ENCODE measurements around the gene PPP1R10.

Gene PPP1R10

DNA sequence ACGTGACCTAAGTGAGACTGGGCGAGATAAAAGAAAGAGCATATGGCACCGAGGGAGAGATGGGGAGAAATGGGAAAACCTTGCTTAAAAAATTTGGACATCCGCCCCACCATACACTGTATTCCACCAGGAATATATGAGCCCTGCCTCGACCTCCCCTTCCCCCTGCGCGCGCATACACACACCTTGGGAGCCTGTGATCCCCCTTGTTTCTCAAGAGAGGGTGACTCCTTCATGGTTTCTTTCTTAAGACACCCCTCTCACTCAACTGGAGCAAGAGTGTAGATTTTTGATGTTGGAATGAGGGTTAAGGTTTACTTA lies 45.3 kb downstream of the PPP1R10 start:
- Histone ChIP-seq H3K4me3 (ENCODE audit: control insufficient read depth in 1 of 7, extremely low read depth in 1 of 7, insufficient read depth in 4 of 7, low read depth in 2 of 7, low read length in 6 of 7) (peak overlapping the region; percentile 83 to 97 (median 95)), H3K36me3 (ENCODE audit: control insufficient read depth in 4 of 4, insufficient read depth in 4 of 4, low read length in 3 of 4) (peaks cover 0 to 26% (median 8%) of the 10 kb centered on the region in 4 experiments), H3K27me3 (replicated peaks in 2 of 5; ENCODE audit: control insufficient read depth in 4 of 5, insufficient read depth in 5 of 5, low read length in 4 of 5) (no peaks in the 10 kb centered on the region), H3K9me3 (ENCODE audit: control extremely low read depth in 1 of 5, control insufficient read depth in 4 of 5, insufficient read depth in 2 of 5, low read depth in 1 of 5, low read length in 4 of 5) (no peaks in the 10 kb centered on the region), H3K4me1 (ENCODE audit: control extremely low read depth in 1 of 4, control insufficient read depth in 4 of 4, insufficient read depth in 4 of 4, low read length in 3 of 4) (peaks cover 11 to 36% (median 26%) of the 10 kb centered on the region in 4 experiments), H3K27ac (ENCODE audit: insufficient read depth in 1 of 2, low read depth in 1 of 2, low read length in 2 of 2, poor library complexity in 1 of 2, severe bottlenecking in 2 of 2) (peak overlapping the region; percentile 92 to 95)
- no peak for DNase-seq
- WGBS (ENCODE audit: insufficient coverage): 0% methylated on average over 1 of the region's 8 CpGs
- POLR2A ChIA-PET: interaction anchor here (1.7 to 2.1 kb wide), 2 partner anchors 16 to 43 kb away, joined by 6 to 8 read pairs; partner anchors contain the start of gene GNL1
- CTCF ChIA-PET: interaction anchor here (1.6 to 2.3 kb wide), 3 partner anchors 15 to 119 kb away, joined by 3 to 10 read pairs (median 8); partner anchors contain the start of genes GNL1 and PRR3

DNA sequence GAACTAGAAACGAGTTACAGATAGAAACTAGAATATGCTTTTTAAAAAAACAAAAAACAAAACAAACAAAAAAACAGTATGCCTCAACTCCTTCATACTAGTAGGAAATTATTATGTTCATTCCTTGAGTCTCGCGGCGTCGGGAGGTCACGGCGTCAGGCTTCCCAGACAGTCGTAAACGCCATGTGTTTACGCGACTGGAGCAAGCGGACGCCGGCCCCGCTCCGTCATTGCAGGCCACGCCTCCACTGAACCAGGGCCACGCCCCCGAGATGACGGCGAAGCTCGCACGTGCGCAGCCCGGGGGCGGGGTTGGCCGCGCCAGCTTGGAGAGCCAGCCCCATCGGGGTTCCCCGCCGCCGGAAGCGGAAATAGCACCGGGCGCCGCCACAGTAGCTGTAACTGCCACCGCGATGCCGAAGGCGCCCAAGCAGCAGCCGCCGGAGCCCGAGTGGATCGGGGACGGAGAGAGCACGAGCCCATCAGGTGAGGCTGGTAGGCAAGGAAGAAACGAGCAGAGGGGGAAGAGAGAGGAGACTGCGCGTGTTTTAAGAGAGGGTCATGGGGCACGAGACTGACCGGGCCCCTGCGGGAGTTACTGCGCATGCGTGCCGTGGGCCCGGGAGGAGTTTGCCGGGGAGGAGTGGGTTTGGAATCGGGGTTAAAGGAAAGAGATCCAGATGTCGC lies 45.8 kb downstream of the PPP1R10 start, which contains the start of gene ABCF1:
TSS of gene ABCF1 (plus strand) at position 368 of the 687 bp plus-strand sequence. CDS start at position 414, 46 bp downstream.
- H3K9me3 ChIP-seq (ENCODE audit: control extremely low read depth in 1 of 5, control insufficient read depth in 4 of 5, insufficient read depth in 2 of 5, low read depth in 1 of 5, low read length in 4 of 5): no peaks in the 10 kb centered on the region
- no peaks in the 10 kb centered on the region for H3K27me3 ChIP-seq (replicated peaks in 2 of 5; ENCODE audit: control insufficient read depth in 4 of 5, insufficient read depth in 5 of 5, low read length in 4 of 5)
- H3K4me1 ChIP-seq (ENCODE audit: control extremely low read depth in 1 of 4, control insufficient read depth in 4 of 4, insufficient read depth in 4 of 4, low read length in 3 of 4): peaks cover 11 to 36% (median 26%) of the 10 kb centered on the region in 4 experiments
- WGBS (ENCODE audit: insufficient coverage): 0% methylated on average over 57 of the region's 59 CpGs
- POLR2A ChIA-PET: interaction anchor here (0.6 to 2.1 kb wide), 5 partner anchors 15 to 157 kb away, joined by 3 to 8 read pairs (median 6); partner anchors contain the start of gene GNL1
- CTCF ChIA-PET: interaction anchor here (1.5 to 2.3 kb wide), 6 partner anchors 15 to 119 kb away, joined by 3 to 10 read pairs (median 7); partner anchors contain the start of genes GNL1 and PRR3
- H3K27ac ChIP-seq (ENCODE audit: insufficient read depth in 1 of 2, low read depth in 1 of 2, low read length in 2 of 2, poor library complexity in 1 of 2, severe bottlenecking in 2 of 2): peak within 1 kb of the TSS; percentile 92 to 95
- peak within 1 kb of the TSS; percentile 83 to 97 (median 95) for H3K4me3 ChIP-seq (ENCODE audit: control insufficient read depth in 1 of 7, extremely low read depth in 1 of 7, insufficient read depth in 4 of 7, low read depth in 2 of 7, low read length in 6 of 7)
- DNase-seq: peak; percentile 97 to 98 (median 98)
- peaks cover 0 to 23% (median 4%) of the 10 kb centered on the region in 4 experiments for H3K36me3 ChIP-seq (ENCODE audit: control insufficient read depth in 4 of 4, insufficient read depth in 4 of 4, low read length in 3 of 4)

DNA sequence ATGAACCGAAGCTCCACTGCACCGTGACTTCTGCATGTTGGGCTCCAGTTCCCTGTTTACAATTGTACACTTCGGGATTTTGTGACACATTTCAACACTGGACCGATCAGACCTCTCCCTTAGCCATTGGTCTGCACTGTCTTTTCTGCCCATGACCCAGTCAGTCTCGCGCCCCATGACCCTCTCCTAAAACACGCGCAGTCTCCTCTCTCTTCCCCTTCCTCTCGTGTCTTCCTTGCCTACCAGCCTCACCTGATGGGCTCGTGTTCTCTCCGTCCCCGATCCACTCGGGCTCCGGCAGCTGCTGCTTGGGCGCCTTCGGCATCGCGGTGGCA lies 46.3 kb downstream of the PPP1R10 start:
- Histone ChIP-seq H3K36me3 (ENCODE audit: control insufficient read depth in 4 of 4, insufficient read depth in 4 of 4, low read length in 3 of 4) (peaks cover 0 to 22% (median 4%) of the 10 kb centered on the region in 4 experiments), H3K27ac (ENCODE audit: insufficient read depth in 1 of 2, low read depth in 1 of 2, low read length in 2 of 2, poor library complexity in 1 of 2, severe bottlenecking in 2 of 2) (peak overlapping the region; percentile 54 to 95), H3K4me3 (ENCODE audit: control insufficient read depth in 1 of 7, extremely low read depth in 1 of 7, insufficient read depth in 4 of 7, low read depth in 2 of 7, low read length in 6 of 7) (peak overlapping the region; percentile 83 to 97 (median 95)), H3K9me3 (ENCODE audit: control extremely low read depth in 1 of 5, control insufficient read depth in 4 of 5, insufficient read depth in 2 of 5, low read depth in 1 of 5, low read length in 4 of 5) (no peaks in the 10 kb centered on the region), H3K4me1 (ENCODE audit: control extremely low read depth in 1 of 4, control insufficient read depth in 4 of 4, insufficient read depth in 4 of 4, low read length in 3 of 4) (peaks cover 11 to 36% (median 26%) of the 10 kb centered on the region in 4 experiments), H3K27me3 (replicated peaks in 2 of 5; ENCODE audit: control insufficient read depth in 4 of 5, insufficient read depth in 5 of 5, low read length in 4 of 5) (no peaks in the 10 kb centered on the region)
- DNase-seq: no peak
- 0% methylated on average over 15 of the region's 18 CpGs for WGBS (ENCODE audit: insufficient coverage)
- ChIA-PET POLR2A (interaction anchor here (0.6 to 2.1 kb wide), 6 partner anchors 15 to 158 kb away, joined by 3 to 8 read pairs (median 6); partner anchors contain the start of gene GNL1), CTCF (interaction anchor here (0.5 to 2.3 kb wide), 8 partner anchors 14 to 118 kb away, joined by 3 to 10 read pairs (median 6); partner anchors contain the start of genes GNL1 and PRR3)

DNA sequence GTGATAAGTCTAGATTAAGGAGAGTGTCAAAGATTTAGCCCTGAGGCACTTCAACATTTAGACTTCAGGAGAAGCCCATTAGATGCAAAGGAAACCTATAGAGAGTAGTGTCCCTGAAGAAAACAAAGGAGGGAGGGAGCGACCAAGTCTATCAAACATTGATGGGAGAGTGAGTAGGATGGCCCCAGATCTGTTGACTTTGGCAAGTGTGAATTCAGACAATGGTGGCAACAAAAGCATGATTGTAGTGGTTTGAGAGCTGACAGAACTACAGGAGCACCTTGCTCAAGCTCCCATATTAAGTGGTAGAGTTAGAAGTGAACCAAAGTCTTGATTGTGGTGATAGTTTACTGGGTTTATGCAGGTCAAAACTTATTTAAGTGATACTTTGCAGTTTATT lies 46.8 kb downstream of the PPP1R10 start:
- H3K27ac ChIP-seq (ENCODE audit: insufficient read depth in 1 of 2, low read depth in 1 of 2, low read length in 2 of 2, poor library complexity in 1 of 2, severe bottlenecking in 2 of 2): peak overlapping the region in 1 of 2 experiments; percentile 95
- CTCF ChIA-PET: interaction anchor here (0.5 to 2.3 kb wide), 9 partner anchors 14 to 118 kb away, joined by 3 to 10 read pairs (median 5); partner anchors contain the start of genes GNL1 and PRR3

DNA sequence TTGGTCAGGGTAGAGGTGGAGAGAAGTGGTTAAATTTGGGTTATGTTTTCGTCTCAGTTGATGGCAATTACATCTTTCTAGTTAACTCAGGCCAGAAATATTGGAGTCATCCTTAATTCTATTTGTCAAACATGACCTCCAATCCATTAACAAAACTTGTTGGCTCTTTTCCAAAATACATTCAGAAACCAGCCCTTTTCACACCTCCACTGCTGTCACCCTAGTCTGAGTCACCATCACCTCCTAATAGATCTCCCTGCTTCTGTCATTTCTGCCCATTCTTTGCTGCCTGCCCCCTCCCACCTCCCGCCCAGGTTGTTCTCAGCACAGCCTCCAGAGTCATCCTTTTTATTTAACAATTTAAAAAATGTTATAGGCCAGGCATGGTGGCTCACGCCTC lies 48.8 kb downstream of the PPP1R10 start:
- Histone ChIP-seq H3K27ac (ENCODE audit: insufficient read depth in 1 of 2, low read depth in 1 of 2, low read length in 2 of 2, poor library complexity in 1 of 2, severe bottlenecking in 2 of 2) (no peak overlapping the region), H3K4me3 (ENCODE audit: control insufficient read depth in 1 of 7, extremely low read depth in 1 of 7, insufficient read depth in 4 of 7, low read depth in 2 of 7, low read length in 6 of 7) (no peak overlapping the region), H3K36me3 (ENCODE audit: control insufficient read depth in 4 of 4, insufficient read depth in 4 of 4, low read length in 3 of 4) (peaks cover 0 to 6% (median 4%) of the 10 kb centered on the region in 4 experiments), H3K27me3 (replicated peaks in 2 of 5; ENCODE audit: control insufficient read depth in 4 of 5, insufficient read depth in 5 of 5, low read length in 4 of 5) (no peaks in the 10 kb centered on the region), H3K9me3 (ENCODE audit: control extremely low read depth in 1 of 5, control insufficient read depth in 4 of 5, insufficient read depth in 2 of 5, low read depth in 1 of 5, low read length in 4 of 5) (no peaks in the 10 kb centered on the region), H3K4me1 (ENCODE audit: control extremely low read depth in 1 of 4, control insufficient read depth in 4 of 4, insufficient read depth in 4 of 4, low read length in 3 of 4) (peaks cover 11 to 29% (median 24%) of the 10 kb centered on the region in 4 experiments)
- ChIA-PET CTCF (interaction anchor here (1.9 kb wide), 1 partner anchor 22 kb away, joined by 4 read pairs; no protein-coding TSS in a partner anchor), POLR2A (no interaction called here)
- DNase-seq: no peak
- WGBS (ENCODE audit: insufficient coverage): 100% methylated on average over 1 of the region's 3 CpGs

More for the DNA sequence above, 46.8 kb downstream of the PPP1R10 start:
- 86% methylated on average over 1 of the region's 1 CpG for WGBS (ENCODE audit: insufficient coverage)
- Histone ChIP-seq H3K27me3 (replicated peaks in 2 of 5; ENCODE audit: control insufficient read depth in 4 of 5, insufficient read depth in 5 of 5, low read length in 4 of 5) (no peaks in the 10 kb centered on the region), H3K9me3 (ENCODE audit: control extremely low read depth in 1 of 5, control insufficient read depth in 4 of 5, insufficient read depth in 2 of 5, low read depth in 1 of 5, low read length in 4 of 5) (no peaks in the 10 kb centered on the region), H3K36me3 (ENCODE audit: control insufficient read depth in 4 of 4, insufficient read depth in 4 of 4, low read length in 3 of 4) (peaks cover 0 to 18% (median 4%) of the 10 kb centered on the region in 4 experiments), H3K4me1 (ENCODE audit: control extremely low read depth in 1 of 4, control insufficient read depth in 4 of 4, insufficient read depth in 4 of 4, low read length in 3 of 4) (peaks cover 11 to 36% (median 26%) of the 10 kb centered on the region in 4 experiments), H3K4me3 (ENCODE audit: control insufficient read depth in 1 of 7, extremely low read depth in 1 of 7, insufficient read depth in 4 of 7, low read depth in 2 of 7, low read length in 6 of 7) (peak overlapping the region in 6 of 7 experiments; percentile 83 to 97 (median 95))
- no peak for DNase-seq
- POLR2A ChIA-PET: interaction anchor here (0.6 to 2.1 kb wide), 5 partner anchors 15 to 158 kb away, joined by 3 to 8 read pairs (median 6); partner anchors contain the start of gene GNL1

DNA sequence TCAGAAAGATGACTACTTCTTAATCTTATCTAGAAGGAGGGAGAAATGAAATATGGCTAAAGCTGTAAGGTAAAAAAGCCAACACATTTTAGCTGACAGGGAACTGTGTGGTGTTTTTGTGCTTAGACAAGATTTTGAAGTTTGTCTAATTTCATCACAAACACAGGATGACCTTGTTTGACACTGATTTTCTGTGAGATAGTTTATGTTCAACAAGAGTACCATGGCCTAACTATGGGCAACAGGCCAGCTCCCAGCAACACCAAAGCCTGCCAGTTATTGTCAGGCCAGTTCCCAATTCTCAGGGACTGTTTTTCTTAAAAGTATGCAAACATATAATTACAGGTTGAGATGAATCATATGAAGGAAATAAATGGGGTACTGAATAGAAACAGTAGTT lies 51.3 kb downstream of the PPP1R10 start:
- Histone ChIP-seq H3K4me1 (ENCODE audit: control extremely low read depth in 1 of 4, control insufficient read depth in 4 of 4, insufficient read depth in 4 of 4, low read length in 3 of 4) (peaks cover 6 to 9% (median 8%) of the 10 kb centered on the region in 4 experiments), H3K27ac (ENCODE audit: insufficient read depth in 1 of 2, low read depth in 1 of 2, low read length in 2 of 2, poor library complexity in 1 of 2, severe bottlenecking in 2 of 2) (no peak overlapping the region), H3K9me3 (ENCODE audit: control extremely low read depth in 1 of 5, control insufficient read depth in 4 of 5, insufficient read depth in 2 of 5, low read depth in 1 of 5, low read length in 4 of 5) (no peaks in the 10 kb centered on the region), H3K4me3 (ENCODE audit: control insufficient read depth in 1 of 7, extremely low read depth in 1 of 7, insufficient read depth in 4 of 7, low read depth in 2 of 7, low read length in 6 of 7) (no peak overlapping the region), H3K36me3 (ENCODE audit: control insufficient read depth in 4 of 4, insufficient read depth in 4 of 4, low read length in 3 of 4) (peaks cover 0 to 25% (median 23%) of the 10 kb centered on the region in 4 experiments), H3K27me3 (replicated peaks in 2 of 5; ENCODE audit: control insufficient read depth in 4 of 5, insufficient read depth in 5 of 5, low read length in 4 of 5) (no peaks in the 10 kb centered on the region)
- DNase-seq: no peak
- CTCF ChIA-PET: interaction anchor here (0.5 to 4.5 kb wide), 8 partner anchors 8 to 111 kb away, joined by 3 to 17 read pairs (median 6); partner anchors contain the start of gene PRR3
- POLR2A ChIA-PET: interaction anchor here (0.6 to 1.3 kb wide), 2 partner anchors 14 to 49 kb away, joined by 3 to 6 read pairs; no protein-coding TSS in a partner anchor
